AG09309 (cell line): ENCODE results near the gene PCAT6.
"Not testable (repeated sequence)": the region's sequence is repeated elsewhere in the genome, so short reads cannot be mapped to it uniquely, and the experiment has no call there.

Experiments used
- DNase-seq: peaks from one replicate; pipeline ENCODE4 v3.0.0-alpha.2; 2010; ENCODE audit warnings: low read depth
- H3K4me3 ChIP-seq: 2 replicates; pipeline ENCODE4 v1.5.1; 2011; ENCODE audit warnings: mild to moderate bottlenecking, low read depth, low read length, moderate library complexity; ENCODE audit not compliant: control insufficient read depth
- CTCF ChIP-seq: IDR thresholded peaks from 2 replicates; pipeline ENCODE4 v1.5.1; 2011; ENCODE audit warnings: mild to moderate bottlenecking, low read depth, low read length, inconsistent platforms; ENCODE audit not compliant: insufficient read depth, control insufficient read depth; ENCODE audit errors: missing control alignments

The PCAT6 gene

DNA sequence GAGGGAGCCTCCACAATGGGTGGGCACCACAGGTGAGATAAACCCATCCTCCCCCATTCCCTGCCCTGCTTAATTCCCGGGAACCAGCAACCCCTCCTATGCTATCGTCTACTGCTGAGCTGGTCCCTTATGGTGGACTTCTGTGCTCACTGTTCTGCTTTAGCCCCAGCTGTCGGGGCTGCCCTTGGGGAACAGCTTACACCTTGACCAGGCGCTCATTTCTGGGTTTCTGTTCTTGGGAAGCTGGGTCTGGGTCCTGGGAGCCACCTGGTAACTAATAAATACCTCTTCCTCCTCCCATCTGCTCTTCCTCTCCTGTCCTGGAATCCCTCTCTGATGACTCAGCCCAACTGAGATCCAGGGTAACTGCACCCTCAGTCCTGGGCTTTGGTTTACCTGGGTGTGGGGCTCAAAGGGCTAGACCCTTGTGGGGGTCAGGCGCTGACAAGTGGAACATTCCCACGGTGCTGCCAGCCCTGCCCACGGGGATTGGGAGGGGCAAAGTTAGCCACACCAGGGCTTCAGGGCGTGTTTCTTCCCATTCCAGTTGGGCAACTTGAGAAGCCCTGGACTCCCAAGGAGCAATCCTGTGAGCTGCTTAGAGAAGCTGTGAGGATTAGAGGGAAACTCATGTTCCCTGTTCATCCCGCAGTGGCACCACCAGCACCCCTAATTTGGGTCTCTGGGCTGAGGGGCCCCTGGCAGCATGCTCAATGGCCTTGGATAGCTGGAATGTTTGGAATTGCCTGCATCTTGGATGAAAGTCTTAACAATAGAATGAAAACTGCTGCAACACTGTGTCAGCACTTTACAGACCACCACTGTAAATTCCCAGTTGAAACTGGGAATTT lies 1.6 kb downstream of the PCAT6 start:
- TF ChIP-seq CTCF: no peak
- H3K4me3 ChIP-seq: no peak overlapping the region; the same call in 1 of the 2 replicates
- DNase-seq: no peak

DNA sequence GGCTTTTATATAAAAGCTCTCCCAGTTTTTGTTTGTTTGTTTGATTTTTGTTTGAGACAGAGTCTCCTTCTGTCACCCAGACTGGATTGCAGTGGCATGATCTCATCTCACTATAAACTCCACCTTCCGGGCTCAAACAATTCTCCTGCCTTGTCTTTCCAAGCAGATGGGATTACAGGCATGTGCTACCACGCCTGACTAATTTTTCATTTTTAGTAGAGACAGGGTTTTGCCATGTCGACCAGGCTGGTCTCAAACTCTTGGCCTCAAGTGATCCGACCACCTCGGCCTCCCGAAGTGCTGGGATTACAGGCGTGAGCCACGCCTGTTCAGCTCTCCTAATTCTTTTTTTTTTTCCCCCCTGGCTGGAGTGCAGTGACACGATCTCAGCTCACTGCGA lies 4.4 kb downstream of the PCAT6 start:
- no peak overlapping the region for H3K4me3 ChIP-seq
- no peak for DNase-seq
- TF ChIP-seq CTCF: no peak

DNA sequence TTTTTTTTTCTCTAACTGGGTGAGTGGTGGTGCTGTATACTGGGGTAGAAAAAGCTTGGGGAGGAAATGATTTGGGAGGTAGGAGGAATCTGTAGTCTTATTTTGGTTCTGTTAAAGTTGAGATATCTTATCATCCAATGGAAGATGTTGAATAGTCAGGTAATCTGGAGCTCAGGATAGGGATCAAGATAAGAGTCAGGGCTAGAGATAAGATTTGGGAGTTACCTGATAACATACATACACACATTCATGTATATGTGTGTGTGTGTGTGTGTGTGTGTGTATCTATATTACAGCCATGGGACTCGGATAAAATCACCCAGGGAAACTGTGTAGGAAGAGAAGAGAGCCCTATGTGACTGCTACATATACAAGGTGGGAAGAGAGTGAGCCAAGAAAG lies 8.1 kb downstream of the PCAT6 start:
- no peak overlapping the region for H3K4me3 ChIP-seq
- TF ChIP-seq CTCF: no peak
- DNase-seq: no peak

- no peak for TF ChIP-seq CTCF
- DNase-seq: peak; percentile 11
- no peak overlapping the region for H3K4me3 ChIP-seq
Measured at GRCh38 chr1:202821467-202821866, 10.7 kb downstream of the PCAT6 start.

- DNase-seq: no peak
- no peak for TF ChIP-seq CTCF
- no peak overlapping the region for H3K4me3 ChIP-seq
Measured at GRCh38 chr1:202825748-202826147, 15.0 kb downstream of the PCAT6 start.

DNA sequence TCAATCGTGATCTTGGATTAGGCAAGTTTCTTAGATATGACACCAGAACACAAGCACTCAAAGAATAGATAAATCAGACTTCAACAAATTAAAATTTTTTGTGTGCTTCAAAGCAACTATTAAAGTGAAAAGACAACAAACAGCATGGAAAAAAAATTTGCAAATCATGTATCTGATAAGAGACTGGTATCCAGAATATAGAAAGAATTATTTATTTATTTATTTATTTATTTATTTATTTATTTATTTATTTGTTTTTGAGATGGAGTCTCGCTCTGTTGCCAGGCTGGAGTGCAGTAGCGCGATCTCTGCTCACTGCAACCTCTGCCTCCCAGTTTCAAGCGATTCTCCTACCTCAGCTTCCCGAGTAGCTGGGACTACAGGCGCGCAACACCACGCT lies 18.5 kb downstream of the PCAT6 start:
- not testable (repeated sequence) for H3K4me3 ChIP-seq, DNase-seq

GRCh38 chr1:202831906-202832305 lies 21.2 kb downstream of the PCAT6 start:
- no peak overlapping the region for H3K4me3 ChIP-seq
- no peak for TF ChIP-seq CTCF
- no peak for DNase-seq
